WI38 (cell line): ENCODE data around the gene PIGP.
"Not testable (repeated sequence)": the region's sequence is repeated elsewhere in the genome, so short reads cannot be mapped to it uniquely, and the experiment has no call there.

Experiments used
- H3K4me3 ChIP-seq: 2 replicates; pipeline ENCODE4 v1.5.1; 2011; ENCODE audit warnings: low read depth, mild to moderate bottlenecking, control low read depth, low read length
- TF ChIP-seq, protein P1 (sequence below): IDR thresholded peaks from 2 replicates; pipeline ENCODE4 v1.5.1; 2012; ENCODE audit warnings: low read depth, mild to moderate bottlenecking, control low read depth, low read length

The PIGP gene

DNA sequence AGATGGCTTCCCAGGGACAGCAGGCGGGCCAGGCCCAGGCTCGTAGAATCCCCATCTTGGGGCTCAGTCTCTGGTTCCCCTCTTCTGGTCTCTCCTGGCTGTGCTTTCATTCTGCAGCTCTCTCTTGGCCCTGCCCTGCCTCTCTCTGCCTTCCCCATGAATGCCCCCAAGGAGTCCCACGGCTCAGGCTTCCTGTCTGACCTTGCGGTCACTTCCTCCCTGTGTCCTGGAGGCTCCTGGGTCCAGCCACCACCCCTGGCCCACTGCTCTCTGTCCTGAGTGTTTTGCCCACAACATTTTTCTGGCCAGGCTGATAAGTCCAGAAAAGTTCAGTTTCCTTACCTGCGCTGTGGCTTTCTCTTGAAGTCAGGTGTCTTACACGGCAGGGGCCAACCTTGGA lies 29.1 kb downstream of the PIGP start:
- H3K4me3 ChIP-seq: no peak overlapping the region
- TF ChIP-seq, protein P1, sequence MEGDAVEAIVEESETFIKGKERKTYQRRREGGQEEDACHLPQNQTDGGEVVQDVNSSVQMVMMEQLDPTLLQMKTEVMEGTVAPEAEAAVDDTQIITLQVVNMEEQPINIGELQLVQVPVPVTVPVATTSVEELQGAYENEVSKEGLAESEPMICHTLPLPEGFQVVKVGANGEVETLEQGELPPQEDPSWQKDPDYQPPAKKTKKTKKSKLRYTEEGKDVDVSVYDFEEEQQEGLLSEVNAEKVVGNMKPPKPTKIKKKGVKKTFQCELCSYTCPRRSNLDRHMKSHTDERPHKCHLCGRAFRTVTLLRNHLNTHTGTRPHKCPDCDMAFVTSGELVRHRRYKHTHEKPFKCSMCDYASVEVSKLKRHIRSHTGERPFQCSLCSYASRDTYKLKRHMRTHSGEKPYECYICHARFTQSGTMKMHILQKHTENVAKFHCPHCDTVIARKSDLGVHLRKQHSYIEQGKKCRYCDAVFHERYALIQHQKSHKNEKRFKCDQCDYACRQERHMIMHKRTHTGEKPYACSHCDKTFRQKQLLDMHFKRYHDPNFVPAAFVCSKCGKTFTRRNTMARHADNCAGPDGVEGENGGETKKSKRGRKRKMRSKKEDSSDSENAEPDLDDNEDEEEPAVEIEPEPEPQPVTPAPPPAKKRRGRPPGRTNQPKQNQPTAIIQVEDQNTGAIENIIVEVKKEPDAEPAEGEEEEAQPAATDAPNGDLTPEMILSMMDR: no peak

DNA sequence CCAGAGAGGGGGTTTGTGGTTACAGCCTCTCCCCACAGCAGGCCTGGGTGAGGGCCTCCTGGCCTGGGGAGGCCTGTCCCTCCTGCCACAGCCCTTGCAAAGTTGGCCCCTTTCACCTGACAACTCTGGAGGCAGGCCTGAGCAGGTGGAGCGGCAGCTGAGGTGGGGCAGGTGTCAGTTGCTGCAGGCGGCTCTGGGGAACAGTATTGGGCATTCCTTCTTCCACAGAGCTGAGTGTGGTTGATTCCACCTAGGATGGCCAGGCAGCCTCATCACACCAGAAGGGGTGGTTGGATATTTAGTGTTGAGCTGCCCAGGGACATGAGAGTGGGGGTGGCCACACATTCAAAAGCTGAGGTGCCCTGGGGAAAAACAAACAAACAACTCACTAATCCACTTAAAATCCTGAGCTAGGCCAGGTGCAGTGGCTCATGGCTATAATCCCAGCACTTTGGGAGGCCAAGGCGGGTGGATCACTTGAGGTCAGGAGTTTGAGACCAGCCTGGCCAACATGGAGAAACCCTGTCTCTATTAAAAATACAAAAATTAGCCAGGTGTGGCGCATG lies 31.1 kb downstream of the PIGP start:
- TF ChIP-seq, protein P1: no peak
- H3K4me3 ChIP-seq: no peak overlapping the region

DNA sequence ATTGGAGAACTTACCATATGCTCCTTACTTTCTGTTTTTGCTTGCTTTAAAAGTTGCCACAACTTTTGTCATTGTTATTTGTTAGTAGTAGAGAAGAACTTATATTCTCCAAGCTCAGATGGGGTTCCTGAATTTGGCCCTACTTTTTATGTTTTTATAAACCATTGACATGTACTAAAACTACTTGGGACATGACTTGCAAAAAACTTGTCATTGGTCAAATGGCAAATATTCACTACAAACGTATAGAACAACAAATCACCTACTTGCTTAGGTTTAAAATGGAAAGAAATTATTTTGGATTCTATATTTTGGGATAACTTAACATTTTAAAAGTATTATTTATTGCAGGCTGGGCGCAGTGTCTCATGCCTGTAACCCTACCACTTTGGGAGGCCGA lies 32.7 kb downstream of the PIGP start:
- H3K4me3 ChIP-seq: no peak overlapping the region
- TF ChIP-seq, protein P1: no peak

DNA sequence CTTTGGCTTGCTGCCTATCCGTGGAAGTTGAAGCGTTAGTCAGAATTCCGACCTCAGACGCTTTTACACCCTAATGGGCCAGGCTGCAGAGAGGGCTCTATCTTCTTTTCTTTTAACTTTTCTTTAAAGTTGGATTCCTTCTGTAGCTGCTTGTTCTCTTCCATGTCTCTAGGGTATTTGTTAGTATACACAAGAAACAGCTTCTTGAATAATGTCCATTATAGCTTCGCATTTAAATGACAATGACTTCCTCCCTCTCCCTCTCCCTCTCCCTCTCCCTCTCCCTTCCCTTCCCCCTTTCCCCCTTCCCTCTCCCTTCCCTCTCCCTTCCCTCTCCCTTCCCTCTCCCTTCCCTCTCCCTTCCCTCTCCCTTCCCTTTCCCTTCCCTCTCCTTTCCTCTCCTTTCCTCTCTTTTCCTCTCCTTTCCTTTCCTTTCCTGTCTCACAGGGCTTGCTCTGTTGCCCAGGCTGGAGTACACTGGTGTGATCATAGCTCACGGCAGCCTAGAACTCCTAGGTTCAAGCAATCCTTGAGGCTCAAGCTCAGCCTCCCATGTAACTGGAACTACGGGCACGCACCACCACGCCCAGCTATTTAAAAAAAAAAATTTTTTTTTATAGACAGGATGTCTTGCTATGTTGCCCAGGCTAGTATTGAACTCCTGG lies 33.3 kb downstream of the PIGP start:
- H3K4me3 ChIP-seq: no peak overlapping the region
- TF ChIP-seq, protein P1: no peak

DNA sequence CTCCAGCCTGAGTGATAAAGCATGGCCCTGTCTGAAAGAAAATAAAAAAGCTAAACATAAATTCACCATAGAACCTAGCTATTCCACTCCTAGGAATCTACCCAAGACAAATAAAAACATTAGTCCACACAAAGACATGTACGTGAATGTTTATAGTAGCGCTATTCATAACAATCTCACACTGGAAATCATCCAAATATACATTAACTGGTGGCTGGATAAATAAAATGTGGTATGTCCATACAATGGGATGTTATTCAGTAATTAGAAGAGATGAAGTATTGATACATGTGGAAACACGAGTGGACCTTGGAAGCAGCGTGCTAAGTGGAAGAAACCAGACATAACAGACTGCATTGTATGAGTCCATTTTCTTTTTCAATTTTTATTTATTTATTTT lies 36.7 kb downstream of the PIGP start:
- TF ChIP-seq, protein P1: no peak
- no peak overlapping the region for H3K4me3 ChIP-seq

DNA sequence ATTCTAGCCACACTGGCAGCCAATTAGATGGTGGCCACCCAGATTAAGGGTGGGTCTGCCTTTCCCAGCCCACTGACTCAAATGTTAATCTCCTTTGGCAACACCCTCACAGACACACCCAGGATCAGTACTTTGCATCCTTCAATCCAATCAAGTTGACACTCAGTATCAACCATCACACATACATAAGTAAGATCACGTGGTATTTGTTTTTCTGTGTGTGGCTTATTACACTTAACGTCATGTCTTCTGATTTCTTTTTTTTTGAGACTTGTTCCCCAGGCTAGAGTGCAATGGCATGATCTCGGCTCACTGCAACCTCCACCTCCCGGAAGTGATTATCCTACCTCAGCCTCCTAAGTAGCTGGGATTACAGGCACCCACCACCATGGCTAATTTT lies 38.5 kb downstream of the PIGP start:
- not testable (repeated sequence) for H3K4me3 ChIP-seq

DNA sequence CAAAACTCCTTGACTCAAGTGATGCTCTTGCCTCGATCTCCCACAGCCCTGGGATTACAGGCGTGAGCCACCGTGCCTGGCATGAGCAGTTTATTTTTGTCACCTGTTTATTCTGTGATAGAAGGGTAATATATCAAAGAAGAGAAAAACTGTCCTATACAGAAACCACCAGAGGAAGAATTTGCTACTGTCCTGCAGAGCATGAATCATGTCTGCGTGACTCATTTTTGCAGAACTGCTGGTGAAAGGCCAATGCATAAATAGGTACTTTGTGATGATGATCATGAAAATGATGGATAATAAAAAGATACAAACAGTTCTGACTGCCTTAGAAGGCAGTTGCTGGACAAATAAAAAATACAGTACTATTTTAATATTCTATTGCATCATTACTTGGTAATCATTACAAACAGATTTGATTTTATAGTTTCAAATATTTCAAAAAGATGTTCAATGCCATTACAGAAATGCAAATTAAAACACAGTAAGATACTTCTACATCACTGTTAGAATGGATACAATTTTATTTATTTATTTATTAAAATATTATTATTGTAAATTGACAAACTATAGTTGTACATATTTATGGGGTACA lies 39.9 kb downstream of the PIGP start:
- TF ChIP-seq, protein P1: no peak
- no peak overlapping the region for H3K4me3 ChIP-seq
